ENCODE measurements around the gene NCKIPSD. TPM values are rescaled to one million over a fixed set of nuclear protein-coding genes. Genes with fewer than 3 reads are reported as not detected.

NCKIPSD gene
- total RNA-seq, 1 donor from 2014 or later, result 45.5 TPM

GRCh38 chr3:48651771-48652170 is 33.9 kb downstream of the NCKIPSD start:
- no peak for DNase-seq (ENCODE audit: low read depth)

- no peak for DNase-seq (ENCODE audit: low read depth)
Measured at GRCh38 chr3:48650723-48651122, 35.0 kb downstream of the NCKIPSD start.

GRCh38 chr3:48648188-48648850 is 37.4 kb downstream of the NCKIPSD start:
- DNase-seq (ENCODE audit: low read depth), result no peak

- DNase-seq (ENCODE audit: low read depth), result no peak
Measured at GRCh38 chr3:48647714-48648113, 38.0 kb downstream of the NCKIPSD start.

- DNase-seq (ENCODE audit: low read depth), result no peak
Measured at GRCh38 chr3:48644898-48645760, 40.6 kb downstream of the NCKIPSD start.

- no peak for DNase-seq (ENCODE audit: low read depth)
Measured at GRCh38 chr3:48642605-48643004, 43.1 kb downstream of the NCKIPSD start.

- no peak for DNase-seq (ENCODE audit: low read depth)
Measured at GRCh38 chr3:48641396-48641795, 44.3 kb downstream of the NCKIPSD start.

- DNase-seq (ENCODE audit: low read depth), result no peak
Measured at GRCh38 chr3:48639944-48640606, 45.6 kb downstream of the NCKIPSD start.

GRCh38 chr3:48637305-48637704 is 48.4 kb downstream of the NCKIPSD start:
- no peak for DNase-seq (ENCODE audit: low read depth)

- no peak for DNase-seq (ENCODE audit: low read depth)
Measured at GRCh38 chr3:48636149-48636655, 49.5 kb downstream of the NCKIPSD start.

- DNase-seq (ENCODE audit: low read depth), result peak; percentile 98
Measured at GRCh38 chr3:48635222-48636021, 50.3 kb downstream of the NCKIPSD start, which contains the start of gene SLC26A6. Gene SLC26A6 (minus strand): TSS chr3:48635461. CDS start chr3:48635393, 68 bp downstream.

- peak; percentile 73 for DNase-seq (ENCODE audit: low read depth)
Measured at GRCh38 chr3:48634661-48635221, 51.0 kb downstream of the NCKIPSD start.

- no peak for DNase-seq (ENCODE audit: low read depth)
Measured at GRCh38 chr3:48633743-48634142, 52.0 kb downstream of the NCKIPSD start.

- DNase-seq (ENCODE audit: low read depth), result no peak
Measured at GRCh38 chr3:48633256-48633655, 52.5 kb downstream of the NCKIPSD start.

- peak; percentile 93 for DNase-seq (ENCODE audit: low read depth)
Measured at GRCh38 chr3:48631516-48632448, 53.9 kb downstream of the NCKIPSD start.

- DNase-seq (ENCODE audit: low read depth), result peak; percentile 55
Measured at GRCh38 chr3:48630833-48631232, 54.9 kb downstream of the NCKIPSD start.

GRCh38 chr3:48630407-48630806 is 55.3 kb downstream of the NCKIPSD start:
- no peak for DNase-seq (ENCODE audit: low read depth)

GRCh38 chr3:48629894-48630293 is 55.8 kb downstream of the NCKIPSD start:
- DNase-seq (ENCODE audit: low read depth), result no peak

GRCh38 chr3:48628277-48629017 is 57.3 kb downstream of the NCKIPSD start:
- no peak for DNase-seq (ENCODE audit: low read depth)
